IMR-90 (cell line): ENCODE data around the gene SDHAF1. TPM values are rescaled to one million over a fixed set of nuclear protein-coding genes. Genes with fewer than 3 reads are reported as not detected.

ENCODE experiments used
- ATAC-seq: fragments of 200-7000 bp; cut with Tn5 transposase; 2 replicates; pipeline ENCODE4 v1.9.1; 2020; ENCODE audit warnings: low read depth, mild to moderate bottlenecking, moderate library complexity
- BruUV-seq: library from RNA; stranded (reverse); fragments of 400-500 nt; replicated peaks from 2 replicates; lab custom pipeline; 2021; lab: Mats Ljungman, UMichigan
- CTCF ChIA-PET: fragments of 300-600 bp; formaldehyde crosslinking; extraction: SDS; loops from one replicate; lab custom pipeline; 2021; ENCODE audit warnings: antibody characterized with exemption; lab: Yijun Ruan, JAX
- POLR2A ChIA-PET: fragments of 300-600 bp; sonication (Branson Sonifier 250); formaldehyde crosslinking; loops from one replicate; lab custom pipeline; 2022; ENCODE audit warnings: antibody characterized with exemption; ENCODE audit not compliant: unreplicated experiment; lab: Charles Lee
- DNase-seq: peaks from one replicate; pipeline ENCODE4 v3.0.0; 2013
- H2AFZ ChIP-seq: replicated peaks from 2 replicates; pipeline ENCODE3; 2013; ENCODE audit warnings: low read length, mild to moderate bottlenecking; ENCODE audit not compliant: poor library complexity
- H2AK5ac ChIP-seq: 2 replicates; pipeline ENCODE4 v1.6.1; 2013; ENCODE audit warnings: low read depth, low read length, inconsistent platforms
- H2AK9ac ChIP-seq: replicated peaks from 2 replicates; pipeline ENCODE3; 2013; ENCODE audit warnings: mild to moderate bottlenecking, low read depth, low read length, moderate library complexity; ENCODE audit not compliant: poor library complexity
- H2BK120ac ChIP-seq: 2 replicates; pipeline ENCODE4 v1.6.1; 2013; ENCODE audit warnings: low read depth, low read length, inconsistent platforms
- H2BK15ac ChIP-seq: 3 replicates; pipeline ENCODE4 v1.6.1; 2013; ENCODE audit warnings: low read depth, low read length, inconsistent platforms
- H2BK20ac ChIP-seq: 2 replicates; pipeline ENCODE4 v1.6.1; 2013; ENCODE audit warnings: low read depth, mild to moderate bottlenecking, inconsistent platforms, low read length, moderate library complexity
- H2BK5ac ChIP-seq: 2 replicates; pipeline ENCODE4 v1.6.1; 2013; ENCODE audit warnings: mild to moderate bottlenecking, low read depth, low read length, inconsistent platforms; ENCODE audit not compliant: poor library complexity, severe bottlenecking
- H3K14ac ChIP-seq: replicated peaks from 2 replicates; pipeline ENCODE4 v1.6.1; 2013; ENCODE audit warnings: low read depth, low read length, inconsistent platforms
- H3K18ac ChIP-seq: 2 replicates; pipeline ENCODE4 v1.6.1; 2013; ENCODE audit warnings: low read depth, low read length, control low read depth
- H3K23ac ChIP-seq: 2 replicates; pipeline ENCODE4 v1.6.1; 2013; ENCODE audit warnings: low read depth, low read length, inconsistent platforms
- H3K27ac ChIP-seq: 2 replicates; pipeline ENCODE4 v1.5.1; 2013; ENCODE audit warnings: mild to moderate bottlenecking, control low read depth, low read length; ENCODE audit not compliant: insufficient read depth
- H3K27me3 ChIP-seq: 2 replicates; pipeline ENCODE4 v1.6.1; 2013; ENCODE audit warnings: low read length; ENCODE audit not compliant: control insufficient read depth, insufficient read depth
- H3K36me3 ChIP-seq: 2 replicates; pipeline ENCODE4 v1.6.1; 2013; ENCODE audit warnings: low read length, mixed read lengths; ENCODE audit not compliant: control insufficient read depth, insufficient read depth
- H3K4ac ChIP-seq: 2 replicates; pipeline ENCODE4 v1.6.1; 2013; ENCODE audit warnings: low read depth, low read length, inconsistent platforms
- H3K4me1 ChIP-seq: 2 replicates; pipeline ENCODE4 v1.6.1; 2013; ENCODE audit warnings: low read length, mixed read lengths; ENCODE audit not compliant: control insufficient read depth, insufficient read depth
- H3K4me2 ChIP-seq: 2 replicates; pipeline ENCODE4 v1.6.1; 2013; ENCODE audit warnings: low read depth, mild to moderate bottlenecking, control low read depth, low read length, moderate library complexity
- H3K4me3 ChIP-seq: 2 replicates; pipeline ENCODE4 v1.5.1; 2013; ENCODE audit warnings: low read depth, mild to moderate bottlenecking, control low read depth, low read length, moderate library complexity; ENCODE audit not compliant: insufficient read depth
- H3K56ac ChIP-seq: 2 replicates; pipeline ENCODE4 v1.6.1; 2013; ENCODE audit warnings: low read length, inconsistent platforms; ENCODE audit not compliant: insufficient read depth; ENCODE audit errors: extremely low read depth
- H3K79me1 ChIP-seq, 2 experiments: 2 replicates each; pipeline ENCODE4 v1.6.1; 2013; ENCODE audit warnings: low read length in 2 of 2, inconsistent platforms in 1 of 2, low read depth in 1 of 2
- H3K9ac ChIP-seq: 2 replicates; pipeline ENCODE4 v1.6.1; 2013; ENCODE audit warnings: low read depth, low read length, control low read depth
- H3K9me1 ChIP-seq: 2 replicates; pipeline ENCODE4 v1.6.1; 2013; ENCODE audit warnings: low read length, inconsistent platforms; ENCODE audit not compliant: insufficient read depth
- H3K9me3 ChIP-seq: 2 replicates; pipeline ENCODE4 v1.6.1; 2013; ENCODE audit warnings: low read length; ENCODE audit not compliant: control insufficient read depth, insufficient read depth
- H4K20me1 ChIP-seq: 2 replicates; pipeline ENCODE4 v1.6.1; 2013; ENCODE audit warnings: low read length, inconsistent platforms; ENCODE audit not compliant: insufficient read depth
- H4K5ac ChIP-seq: 2 replicates; pipeline ENCODE4 v1.6.1; 2013; ENCODE audit warnings: mild to moderate bottlenecking, low read depth, low read length, control low read depth
- H4K8ac ChIP-seq, 2 experiments: 2 replicates each; pipeline ENCODE4 v1.6.1; 2013; ENCODE audit warnings: low read depth in 2 of 2, low read length in 2 of 2, control low read depth in 1 of 2, inconsistent platforms in 1 of 2
- H4K91ac ChIP-seq: 2 replicates; pipeline ENCODE4 v1.6.1; 2013; ENCODE audit warnings: low read depth, low read length, inconsistent platforms; ENCODE audit not compliant: insufficient read depth
- CEBPB ChIP-seq: IDR thresholded peaks from 2 replicates; pipeline ENCODE4 v1.6.1; 2012; ENCODE audit warnings: low read depth, low read length, improper control_type of control experiment
- NFE2L2 ChIP-seq: fragments of 150-350 bp; IDR thresholded peaks from 2 replicates; pipeline ENCODE4 v1.6.1; 2016; ENCODE audit warnings: low read depth, mild to moderate bottlenecking, low read length
- WGBS, 2 experiments: methylation state at CpG; one replicate each; pipeline versions ENCODE4 v1.1.5 to v1.1.7; 2013; ENCODE audit warnings: missing lambda C conversion rate in 2 of 2; ENCODE audit not compliant: insufficient read length in 1 of 2; ENCODE audit errors: extremely low coverage in 2 of 2; 5-methylcytosine and 5-hydroxymethylcytosine counted together
- dilution Hi-C: fragments of 300-500 bp; cut with HindIII; formaldehyde crosslinking; loops from one replicate; pipeline ENCODE4 v1.14.3; 2018; ENCODE audit warnings: low sequenced_read_pairs; ENCODE audit not compliant: unreplicated experiment
- in situ Hi-C: fragments of 300-500 bp; cut with MboI; formaldehyde crosslinking; loops from 3 replicates; pipeline ENCODE4 v1.14.3; 2019; ENCODE audit warnings: low sequenced_read_pairs, inconsistent platforms, mixed read lengths
- intact Hi-C: fragments of 100-400 bp; cut with micrococcal nuclease; formaldehyde crosslinking; loops from 2 replicates; pipeline ENCODE4 v1.10.0; 2022
- polyA plus RNA-seq, 3 experiments: library from polyadenylated mRNA; depleted of rRNA; stranded (reverse); fragments of >200 nt; gene quantifications; 2 replicates each; pipeline ENCODE4 v1.2.3, GENCODE V29; 2012; ENCODE audit warnings: low replicate concordance in 1 of 3
- total RNA-seq: library from RNA; depleted of rRNA; stranded (reverse); fragments of >200 nt; gene quantifications from 2 replicates; pipeline ENCODE4 v1.2.3, GENCODE V29; 2012

Gene SDHAF1
- total and polyA plus RNA-seq, 2 of the 4 experiments (the other 2 are of a cell fraction): 4.8 to 9.9 TPM

- Histone ChIP-seq H3K9me3 (no peaks in the 10 kb centered on the region), H2AK5ac (no peak overlapping the region), H3K9me1 (peaks cover 11% of the 10 kb centered on the region), H4K8ac (no peak overlapping the region), H3K9ac (no peak overlapping the region), H4K5ac (no peak overlapping the region), H4K91ac (no peak overlapping the region), H3K36me3 (peaks cover 9% of the 10 kb centered on the region), H3K4me1 (peaks cover 2% of the 10 kb centered on the region; the same call in 1 of the 2 replicates), H3K14ac (no peak overlapping the region), H3K79me1 (peaks cover 10 to 48% of the 10 kb centered on the region in 2 experiments), H2BK20ac (no peak overlapping the region), H3K4me3 (no peak overlapping the region), H3K4ac (no peak overlapping the region), H2AFZ (no peak overlapping the region), H3K18ac (no peak overlapping the region), H2BK120ac (no peak overlapping the region), H2BK5ac (no peak overlapping the region), H2BK15ac (no peak overlapping the region), H3K4me2 (no peak overlapping the region), H3K56ac (no peak overlapping the region), H2AK9ac (no peak overlapping the region), H3K27ac (no peak overlapping the region), H3K23ac (no peak overlapping the region), H3K27me3 (no peaks in the 10 kb centered on the region), H4K20me1 (peaks cover 25% of the 10 kb centered on the region)
- TF ChIP-seq NFE2L2 (no peak), CEBPB (no peak)
- BruUV-seq: no TSS peak
- dilution Hi-C loops: no loop called here
- ChIA-PET CTCF (no interaction called here), POLR2A (no interaction called here)
- intact Hi-C loops: no loop called here
- no CpG with 5 or more reads among the region's 3 CpGs for WGBS, 2 experiments
- in situ Hi-C loops: no loop called here
- no peak for ATAC-seq
- no peak for DNase-seq
Observed at GRCh38 chr19:36001605-36002004, 6.6 kb downstream of the SDHAF1 start.
